Measurements from ENCODE around the gene MLXIPL. TPM values are rescaled to one million over a fixed set of nuclear protein-coding genes. Genes with fewer than 3 reads are reported as not detected.
"Not testable (repeated sequence)": the region's sequence is repeated elsewhere in the genome, so short reads cannot be mapped to it uniquely, and the experiment has no call there.

The MLXIPL gene
- polyA plus RNA-seq, 3 donors: 0.15 to 0.24 TPM; not detected in 1

DNA sequence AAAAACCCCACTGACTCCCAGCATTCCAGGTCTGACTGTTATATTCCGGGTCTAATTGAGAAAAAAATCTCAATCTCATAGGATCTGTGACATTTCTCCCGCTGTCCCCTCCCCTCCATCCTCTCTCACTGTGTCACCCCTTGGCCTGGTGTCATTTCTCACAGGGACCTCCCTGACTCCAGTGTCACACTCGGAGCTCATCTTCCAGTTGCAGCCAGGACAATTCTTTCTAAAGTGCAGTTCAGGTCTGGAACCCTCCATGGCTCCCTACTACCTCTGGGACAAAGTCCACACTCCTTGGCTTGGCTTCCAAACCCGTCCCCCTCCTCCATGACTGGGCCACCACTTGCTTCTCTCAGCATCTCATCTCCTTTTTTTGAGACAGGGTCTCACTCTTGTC lies 14.2 kb downstream of the MLXIPL start:
- no peak overlapping the region for H3K4me3 ChIP-seq (replicated peaks in 1 of 3; ENCODE audit: low read depth in 2 of 3, low read length in 3 of 3)
- H3K36me3 ChIP-seq (replicated peaks in 1 of 2; ENCODE audit: control insufficient read depth in 1 of 2, insufficient read depth in 2 of 2, low read length in 2 of 2): no peaks in the 10 kb centered on the region
- H3K4me1 ChIP-seq (ENCODE audit: control insufficient read depth in 1 of 2, insufficient read depth in 2 of 2, low read length in 2 of 2): peaks cover 8 to 9% of the 10 kb centered on the region in 2 donors
- H3K4me1 Mint-ChIP-seq: peaks cover 11% of the 10 kb centered on the region
- no peaks in the 10 kb centered on the region for H3K36me3 Mint-ChIP-seq
- no peaks in the 10 kb centered on the region for H3K79me2 ChIP-seq (ENCODE audit: insufficient read depth, low read length)
- peak overlapping the region in 1 of 2 donors; percentile 17 for H3K4me3 Mint-ChIP-seq
- H4K20me1 ChIP-seq (ENCODE audit: insufficient read depth, low read length): no peaks in the 10 kb centered on the region
- no peaks in the 10 kb centered on the region for H3K9me3 ChIP-seq (replicated peaks in 1 of 2; ENCODE audit: control insufficient read depth in 1 of 2, insufficient read depth in 1 of 2, low read length in 2 of 2)
- peaks cover 64 to 93% (median 87%) of the 10 kb centered on the region in 3 donors for H3K27me3 Mint-ChIP-seq (ENCODE audit: low read depth in 3 of 3)
- no peak for DNase-seq
- H3K9me3 Mint-ChIP-seq: peaks cover 0 to 9% (median 0%) of the 10 kb centered on the region in 7 donors
- no peak overlapping the region for H3K9ac ChIP-seq (ENCODE audit: insufficient read depth, low read length, poor library complexity, severe bottlenecking)
- intact Hi-C loops (cut with micrococcal nuclease): loop anchor here in 1 of 2 donors (5.0 kb wide), 1 partner anchor 117 kb away; no protein-coding TSS in a partner anchor
- no peak overlapping the region for H2AFZ ChIP-seq (ENCODE audit: insufficient read depth, low read depth, low read length, poor library complexity, severe bottlenecking)
- peak overlapping the region in 1 of 7 donors; percentile 72 for H3K27ac Mint-ChIP-seq
- H3K4me2 ChIP-seq (replicated peaks; ENCODE audit: extremely low read depth, low read length, poor library complexity, severe bottlenecking): no peak overlapping the region
- 85% methylated on average over 4 of the region's 4 CpGs for WGBS (ENCODE audit: insufficient coverage)
- H3K27ac ChIP-seq (ENCODE audit: low read depth in 1 of 2, low read length in 2 of 2): no peak overlapping the region
- peaks cover 11 to 66% of the 10 kb centered on the region in 2 donors for H3K27me3 ChIP-seq (ENCODE audit: control insufficient read depth in 2 of 2, insufficient read depth in 2 of 2, low read length in 2 of 2)
- TF ChIP-seq, protein P1, sequence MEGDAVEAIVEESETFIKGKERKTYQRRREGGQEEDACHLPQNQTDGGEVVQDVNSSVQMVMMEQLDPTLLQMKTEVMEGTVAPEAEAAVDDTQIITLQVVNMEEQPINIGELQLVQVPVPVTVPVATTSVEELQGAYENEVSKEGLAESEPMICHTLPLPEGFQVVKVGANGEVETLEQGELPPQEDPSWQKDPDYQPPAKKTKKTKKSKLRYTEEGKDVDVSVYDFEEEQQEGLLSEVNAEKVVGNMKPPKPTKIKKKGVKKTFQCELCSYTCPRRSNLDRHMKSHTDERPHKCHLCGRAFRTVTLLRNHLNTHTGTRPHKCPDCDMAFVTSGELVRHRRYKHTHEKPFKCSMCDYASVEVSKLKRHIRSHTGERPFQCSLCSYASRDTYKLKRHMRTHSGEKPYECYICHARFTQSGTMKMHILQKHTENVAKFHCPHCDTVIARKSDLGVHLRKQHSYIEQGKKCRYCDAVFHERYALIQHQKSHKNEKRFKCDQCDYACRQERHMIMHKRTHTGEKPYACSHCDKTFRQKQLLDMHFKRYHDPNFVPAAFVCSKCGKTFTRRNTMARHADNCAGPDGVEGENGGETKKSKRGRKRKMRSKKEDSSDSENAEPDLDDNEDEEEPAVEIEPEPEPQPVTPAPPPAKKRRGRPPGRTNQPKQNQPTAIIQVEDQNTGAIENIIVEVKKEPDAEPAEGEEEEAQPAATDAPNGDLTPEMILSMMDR (IDR thresholded peaks at IDR 0.05): no peak

DNA sequence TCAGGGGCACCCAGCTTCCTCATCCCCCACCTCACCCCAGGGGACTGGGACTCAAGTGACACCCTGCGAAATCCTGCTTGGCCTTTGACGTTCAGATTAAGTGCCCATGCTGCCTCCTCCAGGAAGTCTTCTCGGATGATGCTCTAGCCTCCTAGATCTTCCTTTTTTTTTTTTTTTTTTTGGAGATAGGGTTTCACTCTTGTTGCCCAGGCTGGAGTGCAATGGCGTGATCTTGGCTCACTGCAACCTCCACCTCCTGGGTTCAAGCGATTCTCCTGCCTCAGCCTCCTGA lies 16.7 kb downstream of the MLXIPL start:
- H3K4me2 ChIP-seq (replicated peaks; ENCODE audit: extremely low read depth, low read length, poor library complexity, severe bottlenecking): peak overlapping the region; percentile 52
- peak overlapping the region in 1 of 2 donors; percentile 81 for H3K4me3 Mint-ChIP-seq
- not testable (repeated sequence) for H2AFZ ChIP-seq (ENCODE audit: insufficient read depth, low read depth, low read length, poor library complexity, severe bottlenecking); H3K79me2 ChIP-seq (ENCODE audit: insufficient read depth, low read length); H3K36me3 ChIP-seq (replicated peaks in 1 of 2; ENCODE audit: control insufficient read depth in 1 of 2, insufficient read depth in 2 of 2, low read length in 2 of 2); H3K4me3 ChIP-seq (replicated peaks in 1 of 3; ENCODE audit: low read depth in 2 of 3, low read length in 3 of 3); H3K9ac ChIP-seq (ENCODE audit: insufficient read depth, low read length, poor library complexity, severe bottlenecking); H3K9me3 ChIP-seq (replicated peaks in 1 of 2; ENCODE audit: control insufficient read depth in 1 of 2, insufficient read depth in 1 of 2, low read length in 2 of 2); H4K20me1 ChIP-seq (ENCODE audit: insufficient read depth, low read length); H3K9me3 Mint-ChIP-seq; H3K27ac ChIP-seq (ENCODE audit: low read depth in 1 of 2, low read length in 2 of 2); DNase-seq; H3K36me3 Mint-ChIP-seq
- H3K4me1 ChIP-seq (ENCODE audit: control insufficient read depth in 1 of 2, insufficient read depth in 2 of 2, low read length in 2 of 2): peaks cover 16 to 19% of the 10 kb centered on the region in 2 donors
- no CpG with 5 or more reads among the region's 5 CpGs for WGBS (ENCODE audit: insufficient coverage)
- H3K27me3 Mint-ChIP-seq (ENCODE audit: low read depth in 3 of 3): peaks cover 64 to 86% (median 82%) of the 10 kb centered on the region in 3 donors
- intact Hi-C loops (cut with micrococcal nuclease): loop anchor here (5.0 to 10.0 kb wide), 4 partner anchors 53 to 247 kb away; partner anchors contain the start of genes VPS37D (in 2 of the 2) and BCL7B (in 1 of the 2)
- H3K27me3 ChIP-seq (ENCODE audit: control insufficient read depth in 2 of 2, insufficient read depth in 2 of 2, low read length in 2 of 2): peaks cover 2 to 60% of the 10 kb centered on the region in 2 donors
- peak overlapping the region in 1 of 7 donors; percentile 72 for H3K27ac Mint-ChIP-seq
- H3K4me1 Mint-ChIP-seq: peaks cover 19% of the 10 kb centered on the region

All from CD14-positive monocyte (primary cell).